ENCODE data around the gene KRTAP6-2.

The KRTAP6-2 gene

DNA sequence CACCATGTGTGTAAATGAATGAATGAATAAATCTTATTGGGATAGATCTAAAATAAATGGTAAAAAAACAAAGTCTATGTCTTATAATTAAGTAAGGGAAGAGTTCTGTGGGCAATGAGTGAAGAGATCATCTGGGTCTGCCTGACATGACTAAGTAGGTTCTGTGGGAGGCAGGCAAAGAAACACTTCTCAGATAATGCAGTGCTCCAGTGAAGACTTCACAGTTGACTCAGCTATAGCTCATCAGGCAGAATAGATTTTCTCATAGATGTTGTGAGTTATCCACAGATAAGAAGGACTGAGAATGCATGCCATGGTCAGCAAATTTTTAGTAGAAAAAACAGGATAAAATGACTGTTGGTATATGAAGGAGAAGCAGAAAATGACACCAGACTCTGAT is 20.9 kb downstream of the KRTAP6-2 start:
- no peak overlapping the region for H3K4me3 ChIP-seq (ENCODE audit: low read depth, low read length)
- no peak overlapping the region for H3K9ac ChIP-seq (ENCODE audit: low read length)
- H3K9me3 ChIP-seq (ENCODE audit: control insufficient read depth, insufficient read depth, low read depth, low read length), result no peaks in the 10 kb centered on the region
- no peaks in the 10 kb centered on the region for H3K4me1 ChIP-seq (ENCODE audit: control insufficient read depth, insufficient read depth, low read length)
- no peaks in the 10 kb centered on the region for H3K36me3 ChIP-seq (ENCODE audit: control insufficient read depth, insufficient read depth, low read length)
- no peaks in the 10 kb centered on the region for H3K27me3 ChIP-seq (ENCODE audit: control insufficient read depth, insufficient read depth, low read length)
- no peak overlapping the region for H3K27ac ChIP-seq (ENCODE audit: low read depth, low read length)

DNA sequence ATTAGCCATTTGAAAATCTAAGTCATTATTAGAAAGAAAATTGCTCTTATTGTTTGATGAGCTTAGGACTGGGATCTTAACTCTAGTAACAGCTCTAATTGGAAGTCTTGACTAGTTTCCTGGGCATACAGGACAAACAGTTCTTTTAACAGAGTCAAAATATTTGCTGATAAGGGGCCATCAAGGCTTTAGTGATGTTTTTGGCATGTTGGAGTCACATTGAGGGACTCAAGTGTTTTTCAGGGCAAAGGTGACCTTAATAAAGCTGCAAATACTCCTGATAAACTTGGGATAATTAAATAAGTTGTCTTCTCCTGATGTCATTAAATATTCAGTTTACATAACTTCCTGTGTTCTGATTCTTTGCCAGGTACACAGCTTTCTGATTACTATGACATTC is 31.1 kb downstream of the KRTAP6-2 start:
- H3K4me1 ChIP-seq (ENCODE audit: control insufficient read depth, insufficient read depth, low read length), result no peaks in the 10 kb centered on the region
- no peaks in the 10 kb centered on the region for H3K9me3 ChIP-seq (ENCODE audit: control insufficient read depth, insufficient read depth, low read depth, low read length)
- no peaks in the 10 kb centered on the region for H3K36me3 ChIP-seq (ENCODE audit: control insufficient read depth, insufficient read depth, low read length)
- H3K27me3 ChIP-seq (ENCODE audit: control insufficient read depth, insufficient read depth, low read length), result no peaks in the 10 kb centered on the region
- no peak overlapping the region for H3K4me3 ChIP-seq (ENCODE audit: low read depth, low read length)
- H3K27ac ChIP-seq (ENCODE audit: low read depth, low read length), result no peak overlapping the region
- no peak overlapping the region for H3K9ac ChIP-seq (ENCODE audit: low read length)

DNA sequence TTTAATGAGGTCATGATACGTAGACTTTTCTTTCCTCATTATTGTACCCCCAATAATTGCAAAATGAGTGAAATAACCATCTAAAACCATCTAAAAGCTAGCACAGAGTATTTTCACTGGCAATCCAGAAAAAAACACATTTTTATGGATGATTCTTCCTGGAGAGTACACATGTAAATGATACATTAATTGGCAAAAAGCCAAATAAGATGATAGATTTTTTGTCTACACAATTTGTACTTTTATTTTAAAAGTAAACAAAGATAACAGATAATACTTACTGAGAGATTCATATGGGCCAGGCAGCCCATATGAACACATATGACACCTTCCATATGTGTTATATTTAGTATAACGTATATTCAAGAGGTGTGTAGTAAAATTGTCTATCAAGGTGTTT is 35.1 kb downstream of the KRTAP6-2 start:
- no peaks in the 10 kb centered on the region for H3K4me1 ChIP-seq (ENCODE audit: control insufficient read depth, insufficient read depth, low read length)
- no peak overlapping the region for H3K4me3 ChIP-seq (ENCODE audit: low read depth, low read length)
- no peaks in the 10 kb centered on the region for H3K27me3 ChIP-seq (ENCODE audit: control insufficient read depth, insufficient read depth, low read length)
- H3K36me3 ChIP-seq (ENCODE audit: control insufficient read depth, insufficient read depth, low read length), result no peaks in the 10 kb centered on the region
- no peaks in the 10 kb centered on the region for H3K9me3 ChIP-seq (ENCODE audit: control insufficient read depth, insufficient read depth, low read depth, low read length)
- no peak overlapping the region for H3K27ac ChIP-seq (ENCODE audit: low read depth, low read length)
- H3K9ac ChIP-seq (ENCODE audit: low read length), result no peak overlapping the region

DNA sequence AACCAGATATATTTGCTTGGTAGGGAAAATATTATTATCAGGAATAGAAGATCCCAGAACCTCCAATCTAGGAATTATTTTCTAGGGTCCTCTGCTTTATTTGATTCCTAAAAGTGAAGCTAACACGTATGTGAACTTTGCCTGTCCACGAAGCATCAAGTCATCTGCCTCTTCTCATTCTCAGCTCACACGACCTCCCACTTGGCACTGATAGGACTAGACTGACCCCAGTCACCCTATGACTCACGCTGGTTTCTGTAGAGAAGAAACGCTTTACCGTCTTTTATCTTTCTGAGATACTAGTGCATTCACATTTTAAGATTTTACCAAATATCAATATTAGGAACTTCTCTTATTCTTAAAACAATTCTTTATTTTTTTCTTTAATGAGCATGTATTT is 35.6 kb downstream of the KRTAP6-2 start:
- no peaks in the 10 kb centered on the region for H3K27me3 ChIP-seq (ENCODE audit: control insufficient read depth, insufficient read depth, low read length)
- no peaks in the 10 kb centered on the region for H3K4me1 ChIP-seq (ENCODE audit: control insufficient read depth, insufficient read depth, low read length)
- no peak overlapping the region for H3K9ac ChIP-seq (ENCODE audit: low read length)
- H3K9me3 ChIP-seq (ENCODE audit: control insufficient read depth, insufficient read depth, low read depth, low read length), result no peaks in the 10 kb centered on the region
- H3K27ac ChIP-seq (ENCODE audit: low read depth, low read length), result no peak overlapping the region
- H3K4me3 ChIP-seq (ENCODE audit: low read depth, low read length), result no peak overlapping the region
- no peaks in the 10 kb centered on the region for H3K36me3 ChIP-seq (ENCODE audit: control insufficient read depth, insufficient read depth, low read length)

DNA sequence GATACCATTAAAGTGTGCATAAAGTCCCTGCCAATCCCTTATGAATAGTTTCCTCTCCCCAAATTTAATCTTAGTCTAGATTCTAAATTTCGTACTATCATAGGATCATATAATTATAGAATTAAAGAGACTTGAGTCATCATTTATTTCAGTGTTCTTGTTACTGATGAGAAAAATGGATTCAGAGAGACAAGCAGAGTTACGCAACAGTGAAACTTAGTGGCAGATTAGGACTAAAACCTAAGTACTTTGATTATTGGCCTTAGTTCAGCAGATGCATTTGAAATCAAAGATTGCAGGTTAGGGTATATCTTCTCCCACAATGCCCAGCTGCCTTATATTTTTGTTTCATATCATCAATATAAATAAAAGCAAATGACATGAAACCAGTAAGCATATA is 36.7 kb downstream of the KRTAP6-2 start:
- Histone ChIP-seq H3K9ac (ENCODE audit: low read length) (no peak overlapping the region), H3K9me3 (ENCODE audit: control insufficient read depth, insufficient read depth, low read depth, low read length) (no peaks in the 10 kb centered on the region), H3K27ac (ENCODE audit: low read depth, low read length) (no peak overlapping the region), H3K36me3 (ENCODE audit: control insufficient read depth, insufficient read depth, low read length) (no peaks in the 10 kb centered on the region), H3K4me1 (ENCODE audit: control insufficient read depth, insufficient read depth, low read length) (no peaks in the 10 kb centered on the region), H3K27me3 (ENCODE audit: control insufficient read depth, insufficient read depth, low read length) (no peaks in the 10 kb centered on the region), H3K4me3 (ENCODE audit: low read depth, low read length) (no peak overlapping the region)

DNA sequence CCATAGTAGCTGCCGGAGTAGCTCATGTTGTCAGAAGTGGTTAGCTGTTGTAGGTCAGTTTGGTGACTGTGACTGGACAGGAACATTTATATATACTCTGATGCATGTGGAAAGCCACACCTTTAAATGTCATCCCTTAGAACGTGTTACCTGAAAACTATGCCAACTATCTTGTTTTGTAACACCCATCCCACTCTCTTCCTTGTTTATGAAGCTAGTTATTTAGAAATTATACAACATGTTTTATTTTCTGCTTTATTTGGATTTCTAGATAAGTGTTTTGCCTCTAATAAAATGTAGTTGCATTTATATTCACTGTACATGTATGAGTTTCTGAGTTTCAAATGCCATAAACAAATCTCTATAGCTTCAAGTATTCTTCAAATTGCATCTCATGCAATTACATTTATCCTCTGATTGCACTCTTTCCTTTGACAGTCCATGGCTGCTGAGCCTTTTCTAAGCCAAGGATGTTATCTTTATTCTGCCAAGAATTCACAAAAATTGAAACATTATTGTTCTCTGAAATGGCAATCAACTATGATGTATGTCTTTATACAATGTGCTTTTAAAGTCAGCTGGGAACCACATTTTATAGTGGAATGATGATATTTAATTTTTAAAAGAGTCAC is 37.3 kb downstream of the KRTAP6-2 start, which contains the start of gene KRTAP19-7:
TSS of gene KRTAP19-7 (minus strand) at position 51 of the 632 bp plus-strand sequence. CDS start at position 26, 25 bp downstream.
- no peak within 1 kb of the TSS for H3K9ac ChIP-seq (ENCODE audit: low read length)
- no peak within 1 kb of the TSS for H3K4me3 ChIP-seq (ENCODE audit: low read depth, low read length)
- H3K4me1 ChIP-seq (ENCODE audit: control insufficient read depth, insufficient read depth, low read length), result no peaks in the 10 kb centered on the region
- no peak within 1 kb of the TSS for H3K27ac ChIP-seq (ENCODE audit: low read depth, low read length)
- no peaks in the 10 kb centered on the region for H3K27me3 ChIP-seq (ENCODE audit: control insufficient read depth, insufficient read depth, low read length)
- no peaks in the 10 kb centered on the region for H3K36me3 ChIP-seq (ENCODE audit: control insufficient read depth, insufficient read depth, low read length)
- no peaks in the 10 kb centered on the region for H3K9me3 ChIP-seq (ENCODE audit: control insufficient read depth, insufficient read depth, low read depth, low read length)

DNA sequence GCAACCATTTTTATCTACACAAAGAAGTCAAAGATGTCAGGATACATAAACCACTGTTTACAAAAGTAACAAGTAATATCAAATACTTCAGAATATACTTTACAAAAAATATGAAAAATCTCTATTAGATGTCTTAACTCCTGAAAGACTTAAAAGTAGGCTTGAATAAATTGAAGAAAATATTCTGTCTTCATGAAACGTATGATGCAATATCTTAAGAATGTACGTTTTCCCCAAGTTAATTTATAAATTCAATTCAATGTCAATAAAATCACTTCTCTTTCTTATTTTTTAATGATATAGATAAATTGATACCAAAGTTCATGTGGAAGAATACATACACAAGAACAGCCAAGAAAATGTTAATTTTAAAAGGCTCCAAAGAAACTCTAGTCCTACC is 43.6 kb downstream of the KRTAP6-2 start:
- H3K36me3 ChIP-seq (ENCODE audit: control insufficient read depth, insufficient read depth, low read length), result no peaks in the 10 kb centered on the region
- H3K9ac ChIP-seq (ENCODE audit: low read length), result no peak overlapping the region
- H3K27ac ChIP-seq (ENCODE audit: low read depth, low read length), result no peak overlapping the region
- no peaks in the 10 kb centered on the region for H3K9me3 ChIP-seq (ENCODE audit: control insufficient read depth, insufficient read depth, low read depth, low read length)
- no peaks in the 10 kb centered on the region for H3K27me3 ChIP-seq (ENCODE audit: control insufficient read depth, insufficient read depth, low read length)
- no peak overlapping the region for H3K4me3 ChIP-seq (ENCODE audit: low read depth, low read length)
- H3K4me1 ChIP-seq (ENCODE audit: control insufficient read depth, insufficient read depth, low read length), result no peaks in the 10 kb centered on the region

DNA sequence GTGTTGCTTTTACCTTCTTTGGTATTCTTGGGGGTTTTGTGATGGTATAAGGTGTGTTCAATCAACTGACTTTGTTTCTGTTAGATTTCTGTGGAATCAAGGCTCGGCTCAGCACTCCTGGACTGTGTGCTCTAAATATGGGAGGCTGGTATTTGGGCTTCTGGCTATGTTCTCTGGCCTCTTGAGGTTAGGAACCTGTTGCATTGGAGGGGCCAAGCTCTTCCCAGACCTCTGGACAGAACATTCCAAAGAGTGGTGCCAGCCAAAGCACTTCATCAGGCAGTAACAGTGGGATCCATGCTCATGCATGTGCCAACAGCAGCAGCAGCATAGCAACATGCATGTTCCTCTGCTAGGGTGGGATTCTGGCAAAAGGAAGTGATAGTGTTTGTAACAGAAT is 45.9 kb downstream of the KRTAP6-2 start:
- no peaks in the 10 kb centered on the region for H3K4me1 ChIP-seq (ENCODE audit: control insufficient read depth, insufficient read depth, low read length)
- no peak overlapping the region for H3K9ac ChIP-seq (ENCODE audit: low read length)
- H3K27ac ChIP-seq (ENCODE audit: low read depth, low read length), result no peak overlapping the region
- no peaks in the 10 kb centered on the region for H3K36me3 ChIP-seq (ENCODE audit: control insufficient read depth, insufficient read depth, low read length)
- H3K4me3 ChIP-seq (ENCODE audit: low read depth, low read length), result no peak overlapping the region
- no peaks in the 10 kb centered on the region for H3K9me3 ChIP-seq (ENCODE audit: control insufficient read depth, insufficient read depth, low read depth, low read length)
- H3K27me3 ChIP-seq (ENCODE audit: control insufficient read depth, insufficient read depth, low read length), result no peaks in the 10 kb centered on the region

Measured in HUES6 (cell line).